HG03139 (cell line): Measurements from ENCODE around the gene SH3PXD2A.

Experiments used
- ATAC-seq: cut with Tn5 transposase; IDR thresholded peaks from one replicate; pipeline ENCODE4 v1.9.1; 2021; ENCODE audit not compliant: unreplicated experiment

SH3PXD2A gene

DNA sequence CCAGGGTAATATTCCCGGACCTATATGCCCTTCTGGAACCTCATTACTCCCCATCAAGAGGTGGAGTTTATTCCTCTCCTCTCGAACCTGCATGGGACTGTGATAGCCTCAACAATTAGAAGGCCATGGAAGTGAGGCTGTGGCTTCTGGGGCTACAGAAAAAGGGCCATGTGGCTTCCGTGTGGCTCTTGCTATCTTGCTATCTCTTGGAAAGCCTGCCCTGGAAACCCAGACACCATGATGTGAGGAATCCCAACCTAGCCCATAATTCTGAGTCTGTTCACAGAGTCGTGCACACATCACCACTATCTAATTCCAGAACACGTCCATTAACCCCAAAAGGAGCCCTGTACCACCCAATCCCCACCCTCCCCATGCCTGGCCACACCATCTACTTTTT, 20.8 kb upstream of the SH3PXD2A start:
- ATAC-seq = no peak

DNA sequence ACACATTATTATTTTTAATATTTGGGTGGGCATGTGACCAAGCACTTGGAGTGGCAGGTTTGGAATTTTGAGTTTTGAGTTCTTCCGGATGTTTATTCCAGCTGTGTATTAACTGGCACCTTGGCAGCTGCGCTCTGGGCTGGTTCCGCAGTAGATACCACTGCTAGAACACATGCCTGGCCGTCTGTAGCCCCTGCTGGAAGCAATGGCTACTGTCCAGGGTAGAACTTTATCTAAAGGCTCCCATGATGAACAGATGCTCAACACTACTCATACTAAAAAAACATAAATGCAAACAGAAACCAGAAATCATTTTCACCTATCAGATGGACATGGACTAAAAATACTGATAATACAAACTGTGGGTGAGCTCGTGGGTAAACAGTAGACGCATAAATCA, 19.4 kb upstream of the SH3PXD2A start:
- no peak for ATAC-seq

DNA sequence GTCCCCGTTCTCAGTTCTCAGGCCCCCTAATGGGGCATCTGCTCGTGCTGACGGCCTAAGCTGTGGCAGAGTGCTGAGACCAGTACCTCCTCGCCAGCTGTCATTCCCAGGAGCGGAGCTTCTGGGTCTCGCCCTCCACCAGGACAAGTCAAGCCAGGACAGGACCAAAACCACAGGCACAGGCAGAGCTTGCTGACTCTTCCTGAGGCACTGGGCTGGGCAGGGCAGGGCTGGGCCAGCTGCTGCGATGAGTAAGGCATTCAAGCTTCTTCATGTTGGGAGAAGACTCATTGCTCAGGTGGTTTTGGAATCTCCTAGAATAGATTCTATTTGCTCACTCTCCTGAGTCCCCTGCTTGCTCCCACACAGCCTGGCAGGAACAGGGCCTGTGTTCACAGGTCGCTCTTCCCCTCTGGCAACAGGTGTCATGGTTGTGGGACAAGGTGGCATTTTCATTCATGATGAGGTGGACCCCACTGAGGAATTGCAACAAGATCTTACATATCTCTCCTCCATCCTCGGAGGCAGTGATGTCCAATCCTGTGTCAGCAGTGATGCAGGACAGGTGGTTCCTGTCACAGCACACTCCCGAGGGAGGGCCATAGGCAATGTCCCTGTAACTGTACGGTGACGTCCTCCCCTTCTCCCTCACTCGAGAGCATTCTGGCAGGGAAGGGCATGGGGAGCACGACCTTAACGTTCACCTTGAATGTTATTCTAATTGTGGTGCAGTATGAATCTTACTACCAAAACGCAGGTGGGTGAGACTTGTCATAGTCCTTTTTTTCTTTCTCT, 17.0 kb upstream of the SH3PXD2A start:
- no peak for ATAC-seq

DNA sequence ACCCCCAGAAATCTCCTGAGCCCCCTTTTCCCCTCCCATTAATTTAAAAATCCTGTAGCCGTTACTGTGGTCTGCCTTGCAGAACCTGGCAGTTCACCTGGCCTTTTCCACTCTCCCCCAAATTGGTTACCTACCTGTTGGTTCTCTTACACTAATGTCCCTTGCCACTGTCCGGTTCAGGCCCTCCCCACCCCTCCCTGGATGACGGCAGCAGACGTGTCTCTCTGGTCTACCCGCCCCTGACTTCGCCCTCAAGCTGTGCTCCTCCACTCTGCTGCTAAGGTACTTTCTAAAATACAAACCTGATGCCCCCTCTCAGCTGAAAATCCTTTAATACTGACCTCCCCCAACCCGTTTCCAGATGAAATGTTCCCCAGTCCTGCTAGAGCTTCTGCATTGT, 15.6 kb upstream of the SH3PXD2A start:
- no peak for ATAC-seq

DNA sequence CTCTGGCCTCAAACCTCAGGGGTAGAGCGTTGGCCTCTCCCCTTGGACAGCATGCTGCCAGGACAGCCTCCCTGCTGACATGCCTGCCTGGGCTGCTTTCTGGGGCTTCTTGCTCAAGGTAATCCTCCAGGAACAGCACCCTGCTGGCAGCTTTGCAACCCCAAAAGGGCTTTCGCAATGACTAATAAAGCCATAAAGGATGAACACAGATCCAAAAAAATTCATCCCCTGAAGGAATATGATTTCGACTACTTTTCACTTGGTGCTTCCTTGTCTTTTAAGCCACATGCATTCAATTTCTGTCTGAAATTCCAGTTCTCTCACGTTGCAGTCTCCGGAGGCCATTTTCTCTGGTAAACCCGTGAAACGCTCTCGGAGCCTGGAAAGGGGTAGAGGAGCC, 15.1 kb upstream of the SH3PXD2A start:
- ATAC-seq = no peak

DNA sequence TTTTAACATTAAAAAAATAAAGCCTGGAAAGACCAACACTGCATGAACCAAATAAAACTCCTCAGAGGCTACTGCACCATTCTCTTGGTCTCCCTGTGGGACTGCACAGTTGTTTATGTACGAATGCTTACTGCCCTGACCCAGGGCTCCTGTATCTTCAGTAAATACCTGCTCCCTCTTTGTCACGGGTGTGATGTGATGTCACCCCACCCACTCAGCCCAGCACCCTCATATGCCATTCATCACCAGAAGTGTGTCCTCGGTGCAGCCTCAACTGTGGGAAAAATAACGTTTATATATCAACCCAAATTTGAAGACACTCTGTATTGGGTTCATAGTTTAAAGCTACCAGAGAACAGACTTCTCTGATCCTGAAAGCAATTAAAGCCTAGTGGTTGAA, 14.0 kb upstream of the SH3PXD2A start:
- ATAC-seq = no peak

DNA sequence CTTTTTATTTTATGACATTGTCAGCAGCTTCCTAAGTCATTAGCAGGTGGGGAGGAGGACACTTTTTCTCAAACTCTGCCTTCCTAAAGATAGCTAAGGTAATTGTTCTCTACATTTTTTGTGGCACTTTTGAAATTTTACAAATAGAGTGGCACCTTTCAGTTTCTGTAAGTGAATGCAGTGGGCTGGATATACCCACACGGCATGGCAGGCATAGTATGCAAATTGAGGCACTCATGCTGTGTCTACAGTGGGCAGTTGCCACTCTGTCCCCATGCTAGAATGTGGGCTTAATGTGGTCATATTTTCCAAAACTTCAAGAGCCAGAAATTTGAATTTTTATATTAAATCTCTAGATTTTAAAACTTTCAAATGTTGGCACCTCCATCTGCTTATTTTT, 12.8 kb upstream of the SH3PXD2A start:
- no peak for ATAC-seq

DNA sequence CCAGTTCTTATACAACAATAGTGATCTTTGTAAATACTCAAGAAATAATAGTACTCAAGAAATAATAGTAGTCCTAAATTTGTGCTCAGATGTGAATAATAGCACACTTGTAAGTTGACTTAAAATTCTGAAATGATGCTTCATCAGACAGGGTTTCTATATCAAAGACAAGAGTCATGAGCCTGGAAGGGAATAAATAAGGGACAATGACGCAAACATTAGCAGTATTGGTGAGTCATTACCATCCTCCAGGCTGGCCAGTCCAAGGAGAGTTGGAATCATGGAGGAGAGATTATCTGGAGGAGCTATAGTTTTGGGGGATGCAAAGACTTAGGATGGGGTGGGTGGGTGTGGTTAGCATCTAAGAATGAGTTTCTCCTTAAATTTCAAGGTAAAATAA, 6.1 kb upstream of the SH3PXD2A start:
- ATAC-seq = no peak

DNA sequence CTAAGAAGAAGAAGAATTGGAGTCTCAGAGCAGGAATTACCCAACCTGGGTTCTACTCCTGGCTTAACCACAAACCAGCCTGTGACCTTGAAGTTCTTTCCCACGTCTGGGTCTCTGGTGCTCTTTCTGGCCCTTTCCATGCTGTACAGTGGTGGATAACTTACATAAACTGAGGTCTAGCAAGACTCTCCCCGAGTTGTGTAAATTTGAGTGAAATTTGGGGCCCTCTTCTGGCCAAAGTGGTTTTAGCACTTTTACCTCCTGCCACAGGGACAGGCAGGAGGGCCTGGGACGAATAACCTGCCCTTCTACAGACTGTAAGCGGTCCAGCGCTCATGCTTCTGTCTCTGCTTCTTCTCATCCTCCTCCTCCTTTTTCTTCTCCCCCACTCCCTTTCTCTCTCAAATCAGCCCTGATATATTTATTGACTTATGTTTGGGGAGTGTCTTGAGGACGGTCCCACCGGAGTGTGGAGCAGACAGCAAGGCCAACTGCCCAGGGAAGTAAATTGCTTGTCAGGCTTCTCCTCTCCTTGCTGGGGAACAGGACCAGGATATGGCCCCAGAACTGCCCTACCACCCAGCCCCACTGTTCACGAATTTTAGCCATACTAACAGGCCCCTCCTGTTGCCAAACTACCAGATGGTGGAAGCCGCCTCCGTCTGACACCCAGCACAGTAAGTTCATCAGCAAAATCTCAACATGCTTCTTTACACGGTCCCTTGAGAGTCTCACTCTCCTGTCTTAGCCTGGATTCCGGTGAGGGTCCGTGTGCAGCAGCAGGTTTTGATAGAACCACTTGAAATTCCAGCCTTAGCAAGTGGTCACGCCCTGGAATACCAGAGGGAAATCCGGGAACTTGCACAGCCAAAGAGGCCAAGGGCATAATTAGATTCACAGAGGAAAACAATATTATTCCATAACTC, 4.0 kb upstream of the SH3PXD2A start:
- no peak for ATAC-seq

DNA sequence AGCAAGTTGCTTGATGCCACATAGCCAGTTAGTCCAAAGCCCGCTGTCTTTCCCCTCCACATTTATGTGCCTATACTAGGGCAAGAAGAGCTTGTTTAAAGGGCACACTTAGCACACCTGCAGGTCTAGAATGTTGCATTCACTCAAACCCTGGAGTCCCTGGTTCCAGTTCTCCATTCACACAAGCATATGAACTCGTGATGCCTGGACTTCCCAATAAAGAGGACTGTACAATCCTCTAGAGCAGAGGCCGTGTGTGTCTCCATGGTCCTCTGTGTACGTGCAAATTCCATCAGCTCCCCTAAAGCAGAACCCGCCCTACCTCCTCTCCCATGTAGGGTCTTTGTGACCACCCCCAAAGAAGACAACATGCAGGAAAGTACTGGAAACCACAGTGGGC, 3.0 kb upstream of the SH3PXD2A start:
- no peak for ATAC-seq

DNA sequence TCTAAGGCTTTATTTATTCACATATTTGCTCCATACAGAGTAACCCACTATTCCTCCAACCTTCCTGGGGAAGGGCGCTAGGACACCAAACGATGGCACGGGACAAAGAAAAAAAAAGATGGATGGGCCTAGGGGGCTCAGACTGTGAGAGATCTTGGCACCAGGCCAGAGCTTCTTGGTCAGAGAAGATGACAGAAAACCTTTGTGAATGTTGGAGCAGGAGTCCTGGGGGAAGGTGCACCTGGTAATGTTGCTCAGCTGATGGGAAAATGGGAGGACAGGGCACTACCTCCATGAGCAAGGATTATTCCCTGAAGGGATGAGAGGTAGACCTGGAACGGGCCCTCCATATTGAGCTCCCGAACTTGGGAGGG, 1.4 kb upstream of the SH3PXD2A start:
- ATAC-seq = no peak

DNA sequence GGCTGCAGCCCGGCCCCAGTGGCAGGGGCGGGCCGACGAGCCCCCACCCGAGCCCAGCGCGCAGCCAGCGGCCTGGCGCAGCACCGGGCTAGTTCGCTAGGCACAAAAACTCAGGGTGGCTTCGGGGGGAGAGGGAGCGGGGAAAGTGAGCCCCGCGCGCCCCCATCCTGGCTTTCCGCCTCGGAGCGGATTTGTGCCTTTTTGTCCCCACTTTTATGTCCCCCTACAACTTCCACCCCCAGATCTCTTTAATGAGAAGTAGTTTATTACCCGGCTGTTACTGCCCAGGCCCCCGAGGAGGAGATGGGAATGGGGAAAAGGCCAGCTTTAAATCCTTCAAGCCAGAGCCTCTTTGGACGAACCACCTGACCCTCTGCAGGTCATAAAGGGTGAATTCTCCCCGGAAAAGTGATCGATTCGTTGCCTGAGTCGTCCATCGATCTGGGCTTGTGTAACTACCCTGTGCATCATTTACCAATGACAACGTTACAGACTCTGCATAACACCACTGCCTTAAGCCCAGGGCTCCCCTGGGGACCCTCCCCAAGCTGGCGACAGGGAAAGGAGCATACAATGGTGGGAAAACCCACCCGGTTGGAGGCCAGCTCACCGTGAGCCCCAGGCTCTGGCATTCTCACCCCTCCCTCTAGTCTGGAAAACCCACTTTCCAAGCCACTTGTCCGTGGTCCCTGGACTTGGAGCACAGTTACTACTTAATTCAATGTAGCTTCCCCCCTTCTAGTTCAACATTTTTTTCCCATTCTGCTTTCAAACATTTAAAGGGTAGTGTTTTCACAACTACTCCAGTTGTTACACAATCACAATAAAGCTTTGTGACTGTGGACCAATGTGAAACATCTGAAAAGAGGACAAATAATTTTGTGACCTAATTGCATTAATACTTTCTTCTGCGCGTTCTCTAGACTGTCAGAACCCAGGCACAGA, 748 bp upstream of the SH3PXD2A start:
- ATAC-seq = no peak

DNA sequence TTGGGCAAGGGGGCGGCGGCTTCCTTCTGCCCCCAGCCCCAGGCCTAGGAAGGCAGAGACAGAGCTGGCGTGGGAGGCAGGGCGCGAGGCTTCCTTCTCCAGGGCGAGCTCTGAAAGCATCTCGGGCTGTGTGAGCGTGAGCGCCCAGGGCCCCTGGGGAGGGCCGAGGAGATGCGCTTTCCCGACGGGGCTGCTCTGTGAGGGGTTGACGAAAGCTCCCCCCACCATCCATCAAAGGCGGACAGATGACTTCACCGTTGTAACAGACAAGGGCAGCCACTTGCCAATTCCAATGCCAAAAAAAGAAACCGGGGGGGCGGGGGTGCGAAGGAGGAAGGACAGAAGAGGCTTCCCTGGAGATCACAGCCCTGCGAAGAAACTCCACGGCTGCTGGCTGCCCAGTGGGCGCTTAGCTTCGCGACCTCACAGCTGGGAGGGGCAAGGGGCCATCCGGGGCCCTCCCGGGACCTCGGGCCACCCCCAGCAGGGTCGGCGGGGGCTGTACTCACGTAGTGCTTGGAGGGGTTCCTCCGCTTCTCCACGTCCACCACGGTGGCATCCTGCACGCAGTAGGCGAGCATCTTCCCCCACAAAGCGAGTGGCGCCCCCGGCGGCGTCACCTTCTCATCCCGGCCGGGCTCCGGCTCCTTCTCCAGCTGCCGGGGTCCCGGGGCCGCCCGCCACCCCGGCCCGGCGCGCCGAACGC, 537 bp downstream of the SH3PXD2A start:
- no peak for ATAC-seq

DNA sequence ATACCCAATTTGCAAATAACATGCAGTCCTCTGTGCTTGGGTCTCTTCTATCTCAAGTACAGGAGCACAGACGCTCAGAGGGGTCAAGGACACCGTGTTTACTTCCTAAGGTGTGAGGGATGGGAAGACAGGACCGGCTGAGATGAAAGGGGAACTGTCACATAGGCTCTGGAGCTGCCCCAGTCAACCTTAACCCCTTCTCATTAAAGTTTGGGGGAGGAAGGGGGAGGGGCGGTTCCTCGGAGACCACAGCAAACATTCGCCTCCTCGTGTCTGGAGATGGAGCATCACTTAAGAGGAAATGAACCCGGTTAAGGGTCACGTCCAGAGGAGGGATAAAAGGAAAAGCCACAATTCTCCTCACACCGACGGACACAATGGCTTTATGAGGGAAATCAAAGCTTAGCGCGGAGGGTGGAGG, 1.1 kb downstream of the SH3PXD2A start:
- ATAC-seq = no peak

DNA sequence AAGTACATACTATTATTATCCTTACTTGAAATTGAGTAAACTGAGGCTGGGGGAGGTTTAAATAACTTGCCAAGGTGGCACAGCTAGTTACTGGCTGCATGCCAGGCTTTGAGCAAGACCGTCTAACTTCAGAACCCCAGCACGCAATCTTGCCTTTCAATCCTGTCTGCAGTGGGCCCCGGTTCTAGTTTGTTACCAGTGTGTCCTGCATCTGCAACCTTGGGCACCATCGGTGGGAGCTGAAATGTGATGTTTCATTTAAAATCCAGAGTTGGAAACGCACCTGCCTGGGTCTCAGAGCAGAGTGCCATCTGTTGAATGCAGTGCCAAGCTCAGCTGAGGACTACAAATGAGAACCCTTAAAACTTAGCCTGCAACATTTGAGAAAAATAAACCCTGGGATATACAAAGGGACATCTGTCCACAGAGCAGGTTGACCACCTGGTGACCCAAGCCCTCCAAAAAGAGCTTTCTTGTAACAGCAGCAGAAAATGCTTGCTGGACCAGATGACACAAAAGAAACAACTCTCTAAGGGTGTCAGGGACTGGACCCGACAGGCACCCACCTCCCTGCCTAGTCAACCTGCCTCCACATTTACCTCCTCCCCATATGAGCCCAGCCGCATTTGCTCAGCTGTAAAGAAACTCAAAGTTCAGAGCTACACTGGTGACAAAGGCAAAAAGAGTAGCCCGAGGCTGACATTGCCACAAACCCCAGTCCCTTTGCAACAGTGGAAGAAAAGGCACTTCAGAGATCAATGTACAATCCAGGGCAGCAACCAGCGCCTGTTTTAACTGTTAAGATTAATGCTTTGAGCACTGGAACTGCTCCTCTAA, 1.7 kb downstream of the SH3PXD2A start:
- no peak for ATAC-seq

DNA sequence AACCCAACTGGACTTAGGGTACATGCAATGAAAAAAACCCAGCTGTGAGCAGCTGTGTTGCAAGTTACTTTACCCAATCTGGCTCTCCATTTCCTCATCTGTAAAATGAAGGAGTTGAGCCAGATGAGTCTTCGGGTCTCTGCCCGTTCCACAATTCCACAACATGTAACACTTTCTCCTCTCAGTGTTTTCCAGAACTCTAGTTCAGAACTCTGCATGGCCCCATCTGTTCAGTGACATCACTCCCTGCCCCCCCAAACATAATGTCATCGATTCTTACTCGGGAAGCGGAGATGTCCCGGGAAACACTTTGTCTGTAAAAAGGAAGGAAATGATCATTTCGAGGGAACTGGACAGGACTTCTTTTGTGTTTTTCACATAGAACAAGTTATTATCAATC, 2.5 kb downstream of the SH3PXD2A start:
- ATAC-seq = no peak

DNA sequence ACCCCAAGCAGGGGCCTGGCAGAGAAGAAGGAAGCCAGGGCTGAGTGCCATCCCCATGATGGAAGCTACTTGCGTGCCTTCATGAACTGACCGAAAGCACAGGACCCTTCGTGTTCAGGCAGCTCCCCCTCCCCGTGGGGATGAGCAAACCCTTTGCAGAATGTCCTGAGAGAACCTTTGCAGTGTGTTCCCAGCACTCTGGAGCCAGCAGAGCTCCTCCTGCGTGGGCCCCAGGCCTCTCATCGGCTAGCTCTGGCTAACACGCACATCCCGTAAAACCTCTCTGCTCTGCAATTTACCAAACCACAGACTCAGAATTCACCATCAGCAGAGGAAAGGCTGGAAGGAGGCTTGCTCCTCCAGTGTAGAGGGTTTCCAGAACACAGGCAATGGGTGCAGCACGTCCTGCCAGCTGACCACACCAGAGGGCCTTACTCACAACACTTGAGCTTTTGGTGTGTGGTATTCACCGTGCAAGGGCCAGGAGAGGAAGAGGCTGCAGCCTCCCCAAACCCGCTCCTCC, 3.1 kb downstream of the SH3PXD2A start:
- no peak for ATAC-seq

DNA sequence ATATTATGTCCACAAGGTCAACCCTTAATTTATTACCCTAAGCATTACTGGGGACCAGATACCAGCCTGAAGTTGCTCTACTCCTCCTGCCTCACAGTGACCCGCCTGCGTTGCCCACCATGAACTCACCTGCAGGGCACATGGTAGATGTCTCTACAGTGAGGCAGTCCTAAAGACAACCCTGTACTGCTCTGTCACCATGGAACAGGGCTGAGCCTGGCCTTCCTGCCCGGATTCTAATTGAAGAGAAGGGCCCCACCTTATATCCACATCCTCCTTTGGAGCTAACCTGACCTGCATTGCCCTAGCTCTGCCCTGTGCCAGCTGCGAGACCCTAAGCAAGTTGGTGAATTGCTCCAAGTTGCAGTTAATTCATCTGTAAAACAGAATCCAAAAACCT, 4.1 kb downstream of the SH3PXD2A start:
- no peak for ATAC-seq

DNA sequence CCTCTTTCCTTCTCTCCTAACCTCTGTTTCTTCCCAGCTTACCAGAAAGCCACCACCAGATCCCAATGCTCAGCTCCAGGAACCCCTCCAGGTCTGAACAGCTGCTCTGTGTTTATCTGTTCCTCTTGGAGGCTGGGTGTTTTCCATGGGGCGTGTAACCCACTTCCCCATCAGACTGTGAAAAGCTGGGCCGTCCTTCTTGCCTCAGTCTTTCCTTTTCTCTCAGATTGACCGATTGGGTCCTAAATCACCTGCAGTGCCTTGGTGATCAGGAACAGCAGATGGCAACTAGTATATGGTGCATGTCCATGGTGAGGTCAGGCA, 4.8 kb downstream of the SH3PXD2A start:
- ATAC-seq = no peak
